ENCODE measurements around the gene CACNA2D3. TPM values are rescaled to one million over a fixed set of nuclear protein-coding genes. Genes with fewer than 3 reads are reported as not detected.

The CACNA2D3 gene
- total RNA-seq, 1 donor from 2014 or later: not detected

DNA sequence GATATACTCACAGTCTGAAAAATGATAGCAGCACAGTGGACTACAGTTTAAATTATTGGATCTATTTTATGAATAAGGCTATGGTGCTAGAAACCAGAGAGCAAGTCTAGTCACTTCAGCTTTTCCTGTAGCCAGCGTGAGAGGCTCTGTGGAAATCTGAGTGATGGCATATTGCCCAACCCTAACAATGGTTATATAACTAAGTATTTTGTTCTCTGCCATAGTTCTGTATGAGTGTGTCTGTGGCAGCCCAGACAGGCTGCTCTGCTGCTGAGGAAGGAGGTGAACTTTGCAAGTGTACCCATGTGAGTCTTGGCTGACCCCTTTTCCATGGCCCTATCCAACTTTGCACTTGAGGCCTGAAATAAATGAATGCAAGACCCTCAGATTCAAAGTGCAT, 699.9 kb downstream of the CACNA2D3 start:
- TF ChIP-seq, protein P1, sequence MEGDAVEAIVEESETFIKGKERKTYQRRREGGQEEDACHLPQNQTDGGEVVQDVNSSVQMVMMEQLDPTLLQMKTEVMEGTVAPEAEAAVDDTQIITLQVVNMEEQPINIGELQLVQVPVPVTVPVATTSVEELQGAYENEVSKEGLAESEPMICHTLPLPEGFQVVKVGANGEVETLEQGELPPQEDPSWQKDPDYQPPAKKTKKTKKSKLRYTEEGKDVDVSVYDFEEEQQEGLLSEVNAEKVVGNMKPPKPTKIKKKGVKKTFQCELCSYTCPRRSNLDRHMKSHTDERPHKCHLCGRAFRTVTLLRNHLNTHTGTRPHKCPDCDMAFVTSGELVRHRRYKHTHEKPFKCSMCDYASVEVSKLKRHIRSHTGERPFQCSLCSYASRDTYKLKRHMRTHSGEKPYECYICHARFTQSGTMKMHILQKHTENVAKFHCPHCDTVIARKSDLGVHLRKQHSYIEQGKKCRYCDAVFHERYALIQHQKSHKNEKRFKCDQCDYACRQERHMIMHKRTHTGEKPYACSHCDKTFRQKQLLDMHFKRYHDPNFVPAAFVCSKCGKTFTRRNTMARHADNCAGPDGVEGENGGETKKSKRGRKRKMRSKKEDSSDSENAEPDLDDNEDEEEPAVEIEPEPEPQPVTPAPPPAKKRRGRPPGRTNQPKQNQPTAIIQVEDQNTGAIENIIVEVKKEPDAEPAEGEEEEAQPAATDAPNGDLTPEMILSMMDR (IDR thresholded peaks at IDR 0.05): no peak
- no peak overlapping the region for H3K4me3 Mint-ChIP-seq (ENCODE audit: unreplicated experiment)
- no peak for DNase-seq (ENCODE audit: low spot score)
- no peaks in the 10 kb centered on the region for H3K9me3 Mint-ChIP-seq (ENCODE audit: low read depth)
- peaks cover 10% of the 10 kb centered on the region for H3K27me3 Mint-ChIP-seq (ENCODE audit: low read depth)
- no peaks in the 10 kb centered on the region for H3K36me3 Mint-ChIP-seq (ENCODE audit: low read depth)
- no peak overlapping the region for H3K27ac Mint-ChIP-seq (ENCODE audit: unreplicated experiment)
- peaks cover 22% of the 10 kb centered on the region for H3K4me1 Mint-ChIP-seq (ENCODE audit: low read depth)

DNA sequence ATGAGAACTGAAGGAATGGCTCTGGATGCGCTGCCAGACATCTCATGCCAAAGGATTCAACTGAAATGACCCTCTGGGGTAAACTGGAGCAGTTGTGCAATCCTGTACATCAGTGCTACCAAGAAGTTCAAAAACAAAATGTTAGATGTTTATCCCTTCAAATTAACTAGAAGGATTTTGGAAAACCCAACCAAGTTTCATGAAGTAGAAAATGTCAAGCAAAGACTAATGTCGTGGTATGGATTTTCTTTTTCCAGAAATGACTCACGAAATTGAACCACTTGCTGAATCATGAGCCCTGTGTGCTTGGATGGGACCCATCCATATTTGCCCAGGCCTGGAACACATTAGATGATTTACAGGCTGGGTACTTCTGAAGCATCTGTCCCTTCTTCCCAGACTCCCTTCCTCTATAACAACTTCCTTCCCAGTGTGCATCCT, 703.9 kb downstream of the CACNA2D3 start:
- no peak overlapping the region for H3K4me3 Mint-ChIP-seq (ENCODE audit: unreplicated experiment)
- H3K4me1 Mint-ChIP-seq (ENCODE audit: low read depth): peaks cover 5% of the 10 kb centered on the region
- peaks cover 6% of the 10 kb centered on the region for H3K9me3 Mint-ChIP-seq (ENCODE audit: low read depth)
- H3K27me3 Mint-ChIP-seq (ENCODE audit: low read depth): peaks cover 17% of the 10 kb centered on the region
- TF ChIP-seq, protein P1 (IDR thresholded peaks at IDR 0.05): no peak
- H3K36me3 Mint-ChIP-seq (ENCODE audit: low read depth): no peaks in the 10 kb centered on the region
- no peak for DNase-seq (ENCODE audit: low spot score)
- H3K27ac Mint-ChIP-seq (ENCODE audit: unreplicated experiment): no peak overlapping the region

DNA sequence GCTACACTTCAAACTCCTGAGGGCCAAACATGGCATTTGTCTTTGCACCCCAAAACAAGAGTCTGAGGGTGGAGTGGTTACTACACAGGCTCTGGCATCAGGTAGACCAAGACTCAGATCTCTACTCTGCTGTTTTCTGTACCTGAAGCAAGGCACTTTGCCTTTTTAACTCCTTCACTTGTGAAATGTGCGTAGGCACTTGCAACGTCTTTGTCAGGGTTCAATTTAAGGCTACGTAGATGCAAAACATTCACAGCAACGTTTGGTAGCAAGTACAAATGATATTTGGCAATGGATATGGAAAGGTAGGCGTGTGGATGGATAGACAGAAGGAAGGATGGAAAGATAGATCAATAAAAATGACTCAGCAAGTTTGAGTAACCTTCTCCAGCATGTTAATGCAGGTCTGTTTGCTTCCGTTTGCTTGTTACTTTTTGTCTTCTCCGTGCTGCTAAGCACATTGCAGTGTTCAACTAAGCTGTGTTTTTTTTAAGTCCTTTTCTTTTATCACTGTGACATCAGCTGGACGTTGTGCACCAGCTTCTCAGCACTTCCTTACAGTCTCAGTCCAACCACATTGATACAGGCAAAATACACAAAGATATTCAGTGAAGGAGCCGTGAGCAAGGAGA, 704.8 kb downstream of the CACNA2D3 start:
- Mint-ChIP-seq H3K36me3 (ENCODE audit: low read depth) (no peaks in the 10 kb centered on the region), H3K27ac (ENCODE audit: unreplicated experiment) (no peak overlapping the region), H3K9me3 (ENCODE audit: low read depth) (peaks cover 6% of the 10 kb centered on the region), H3K4me1 (ENCODE audit: low read depth) (no peaks in the 10 kb centered on the region), H3K27me3 (ENCODE audit: low read depth) (peaks cover 15% of the 10 kb centered on the region), H3K4me3 (ENCODE audit: unreplicated experiment) (no peak overlapping the region)
- DNase-seq (ENCODE audit: low spot score): no peak
- TF ChIP-seq, protein P1 (IDR thresholded peaks at IDR 0.05): no peak

DNA sequence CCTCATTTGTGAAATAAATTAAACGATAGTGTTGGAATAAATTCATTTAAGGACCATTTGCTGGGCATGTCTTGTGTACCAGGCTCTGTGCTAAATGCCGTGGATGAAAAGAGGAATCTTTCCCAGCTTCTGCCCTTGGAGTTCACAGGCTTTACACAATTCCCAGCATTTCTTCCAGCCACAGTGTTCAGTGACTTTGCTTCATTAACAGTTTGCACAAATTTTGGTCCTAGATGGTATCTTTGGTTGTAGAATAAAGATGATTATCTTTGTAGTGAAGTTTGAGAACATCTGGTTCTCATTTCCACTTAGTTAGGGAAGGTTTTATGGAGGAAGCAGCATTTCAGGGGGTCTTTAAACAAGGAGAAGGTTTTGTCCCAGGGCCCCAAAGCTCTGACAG, 705.4 kb downstream of the CACNA2D3 start:
- Mint-ChIP-seq H3K4me3 (ENCODE audit: unreplicated experiment) (no peak overlapping the region), H3K4me1 (ENCODE audit: low read depth) (no peaks in the 10 kb centered on the region), H3K27ac (ENCODE audit: unreplicated experiment) (no peak overlapping the region), H3K27me3 (ENCODE audit: low read depth) (peaks cover 15% of the 10 kb centered on the region), H3K9me3 (ENCODE audit: low read depth) (peaks cover 6% of the 10 kb centered on the region), H3K36me3 (ENCODE audit: low read depth) (no peaks in the 10 kb centered on the region)
- TF ChIP-seq, protein P1 (IDR thresholded peaks at IDR 0.05): no peak
- no peak for DNase-seq (ENCODE audit: low spot score)

DNA sequence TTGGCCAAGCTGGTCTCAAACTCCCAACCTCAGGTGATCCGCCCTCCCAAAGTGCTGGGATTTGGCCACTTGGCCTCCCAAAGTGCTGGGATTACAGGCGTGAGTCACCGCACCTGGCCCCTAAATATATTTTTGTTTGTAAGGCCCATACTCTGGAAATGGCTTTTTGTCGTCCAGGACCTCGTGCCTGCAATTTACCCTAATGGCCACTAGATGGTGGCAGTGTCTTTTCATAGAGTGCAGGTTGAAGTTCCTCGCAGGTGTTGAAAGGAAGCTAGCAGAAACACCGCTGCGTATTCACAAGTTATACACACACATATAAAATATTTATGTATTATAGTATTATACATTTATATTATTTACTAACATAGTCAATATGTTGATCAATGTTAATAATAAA, 708.3 kb downstream of the CACNA2D3 start:
- Mint-ChIP-seq H3K27me3 (ENCODE audit: low read depth) (peaks cover 14% of the 10 kb centered on the region), H3K4me3 (ENCODE audit: unreplicated experiment) (no peak overlapping the region), H3K4me1 (ENCODE audit: low read depth) (no peaks in the 10 kb centered on the region), H3K9me3 (ENCODE audit: low read depth) (peaks cover 6% of the 10 kb centered on the region), H3K36me3 (ENCODE audit: low read depth) (no peaks in the 10 kb centered on the region), H3K27ac (ENCODE audit: unreplicated experiment) (no peak overlapping the region)
- TF ChIP-seq, protein P1 (IDR thresholded peaks at IDR 0.05): peak; percentile 74
- DNase-seq (ENCODE audit: low spot score): no peak

All from chondrocyte (in vitro differentiated cells).